Stimulated activated naive CD8-positive, alpha-beta T cell treated with anti-CD3 and anti-CD28 coated beads, Interleukin-15, amount 100 ng/mL, for 72 hours (primary cell): ENCODE data around the gene KRT80.

Experiments
- ATAC-seq: fragments of 150-1000 bp; cut with Tn5 transposase; 2 replicates; pipeline ENCODE4 v1.10.0; 2021; ENCODE audit warnings: mild to moderate bottlenecking, moderate library complexity
- DNase-seq, 2 donors: peaks; one replicate each; pipeline ENCODE4 v3.0.0; 2021 to 2022
- H3K27ac Mint-ChIP-seq, 2 donors: one replicate each; pipeline ENCODE4 v1.8.0; 2022; ENCODE audit warnings: mild to moderate bottlenecking in 2 of 2, mixed read lengths in 2 of 2, moderate library complexity in 2 of 2
- H3K27me3 Mint-ChIP-seq: one replicate; pipeline ENCODE4 v1.8.0; 2022; ENCODE audit warnings: mixed read lengths
- H3K4me1 Mint-ChIP-seq: one replicate; pipeline ENCODE4 v1.8.0; 2022; ENCODE audit warnings: mild to moderate bottlenecking, mixed read lengths
- H3K4me3 Mint-ChIP-seq, 2 donors: one replicate each; pipeline ENCODE4 v1.8.0; 2022; ENCODE audit warnings: mild to moderate bottlenecking in 2 of 2, mixed read lengths in 2 of 2, moderate library complexity in 1 of 2
- H3K9me3 Mint-ChIP-seq, 2 donors: one replicate each; pipeline ENCODE4 v1.8.0; 2022; ENCODE audit warnings: mixed read lengths in 2 of 2

Gene KRT80

GRCh38 chr12:52139579-52140062 lies 52.2 kb downstream of the KRT80 start:
- Mint-ChIP-seq H3K4me3 (no peak overlapping the region), H3K27ac (no peak overlapping the region), H3K9me3 (no peaks in the 10 kb centered on the region), H3K27me3 (peaks cover 10% of the 10 kb centered on the region), H3K4me1 (no peaks in the 10 kb centered on the region)
- ATAC-seq (peak; percentile 81), DNase-seq (peak in 1 of 2 donors; percentile 31)

- no peak for ATAC-seq
- H3K9me3 Mint-ChIP-seq: no peaks in the 10 kb centered on the region
- H3K27me3 Mint-ChIP-seq: peaks cover 10% of the 10 kb centered on the region
- H3K27ac Mint-ChIP-seq: no peak overlapping the region
- H3K4me3 Mint-ChIP-seq: no peak overlapping the region
- H3K4me1 Mint-ChIP-seq: no peaks in the 10 kb centered on the region
- no peak for DNase-seq
Measured at GRCh38 chr12:52139147-52139546, 52.7 kb downstream of the KRT80 start.

- no peaks in the 10 kb centered on the region for H3K9me3 Mint-ChIP-seq
- no peak overlapping the region for H3K4me3 Mint-ChIP-seq
- ATAC-seq (no peak), DNase-seq (no peak)
- H3K27me3 Mint-ChIP-seq: peaks cover 10% of the 10 kb centered on the region
- H3K27ac Mint-ChIP-seq: no peak overlapping the region
- no peaks in the 10 kb centered on the region for H3K4me1 Mint-ChIP-seq
Measured at GRCh38 chr12:52137746-52138145, 54.1 kb downstream of the KRT80 start.

GRCh38 chr12:52132754-52133161 lies 59.1 kb downstream of the KRT80 start:
- Mint-ChIP-seq H3K27ac (no peak overlapping the region), H3K4me1 (no peaks in the 10 kb centered on the region), H3K27me3 (peaks cover 18% of the 10 kb centered on the region), H3K9me3 (no peaks in the 10 kb centered on the region), H3K4me3 (no peak overlapping the region)
- ATAC-seq: no peak
- no peak for DNase-seq

GRCh38 chr12:52130711-52131110 lies 61.1 kb downstream of the KRT80 start:
- no peaks in the 10 kb centered on the region for H3K4me1 Mint-ChIP-seq
- no peak for ATAC-seq
- no peak overlapping the region for H3K4me3 Mint-ChIP-seq
- no peaks in the 10 kb centered on the region for H3K9me3 Mint-ChIP-seq
- no peak overlapping the region for H3K27ac Mint-ChIP-seq
- DNase-seq: no peak
- peaks cover 38% of the 10 kb centered on the region for H3K27me3 Mint-ChIP-seq

- Mint-ChIP-seq H3K4me1 (no peaks in the 10 kb centered on the region), H3K4me3 (no peak overlapping the region), H3K27me3 (peaks cover 52% of the 10 kb centered on the region), H3K9me3 (no peaks in the 10 kb centered on the region), H3K27ac (no peak overlapping the region)
- ATAC-seq: no peak
- DNase-seq: no peak
Measured at GRCh38 chr12:52127683-52128450, 63.9 kb downstream of the KRT80 start.

GRCh38 chr12:52126605-52127578 lies 64.9 kb downstream of the KRT80 start:
- DNase-seq (no peak), ATAC-seq (no peak)
- Mint-ChIP-seq H3K4me3 (no peak overlapping the region), H3K9me3 (no peaks in the 10 kb centered on the region), H3K27me3 (peaks cover 56% of the 10 kb centered on the region), H3K27ac (no peak overlapping the region), H3K4me1 (peaks cover 5% of the 10 kb centered on the region)

GRCh38 chr12:52126050-52126604 lies 65.7 kb downstream of the KRT80 start:
- Mint-ChIP-seq H3K4me3 (no peak overlapping the region), H3K4me1 (peaks cover 10% of the 10 kb centered on the region), H3K27me3 (peaks cover 56% of the 10 kb centered on the region), H3K27ac (no peak overlapping the region), H3K9me3 (no peaks in the 10 kb centered on the region)
- no peak for ATAC-seq
- DNase-seq: no peak

GRCh38 chr12:52125476-52125900 lies 66.3 kb downstream of the KRT80 start:
- no peak for ATAC-seq
- no peaks in the 10 kb centered on the region for H3K9me3 Mint-ChIP-seq
- no peak overlapping the region for H3K27ac Mint-ChIP-seq
- H3K4me3 Mint-ChIP-seq: no peak overlapping the region
- DNase-seq: no peak
- peaks cover 62% of the 10 kb centered on the region for H3K27me3 Mint-ChIP-seq
- peaks cover 10% of the 10 kb centered on the region for H3K4me1 Mint-ChIP-seq

- no peak overlapping the region for H3K27ac Mint-ChIP-seq
- no peak for DNase-seq
- H3K9me3 Mint-ChIP-seq: no peaks in the 10 kb centered on the region
- H3K27me3 Mint-ChIP-seq: peaks cover 75% of the 10 kb centered on the region
- ATAC-seq: no peak
- peaks cover 29% of the 10 kb centered on the region for H3K4me1 Mint-ChIP-seq
- H3K4me3 Mint-ChIP-seq: no peak overlapping the region
Measured at GRCh38 chr12:52123487-52124186, 68.2 kb downstream of the KRT80 start.

GRCh38 chr12:52122904-52123303 lies 68.9 kb downstream of the KRT80 start:
- H3K27ac Mint-ChIP-seq: no peak overlapping the region
- no peak for ATAC-seq
- peaks cover 71% of the 10 kb centered on the region for H3K27me3 Mint-ChIP-seq
- no peak for DNase-seq
- no peak overlapping the region for H3K4me3 Mint-ChIP-seq
- H3K9me3 Mint-ChIP-seq: no peaks in the 10 kb centered on the region
- peaks cover 36% of the 10 kb centered on the region for H3K4me1 Mint-ChIP-seq

GRCh38 chr12:52122540-52122871 lies 69.3 kb downstream of the KRT80 start:
- no peak for DNase-seq
- H3K27ac Mint-ChIP-seq: no peak overlapping the region
- peaks cover 67% of the 10 kb centered on the region for H3K27me3 Mint-ChIP-seq
- peaks cover 40% of the 10 kb centered on the region for H3K4me1 Mint-ChIP-seq
- no peaks in the 10 kb centered on the region for H3K9me3 Mint-ChIP-seq
- no peak overlapping the region for H3K4me3 Mint-ChIP-seq
- ATAC-seq: no peak

GRCh38 chr12:52121824-52122539 lies 69.8 kb downstream of the KRT80 start:
- Mint-ChIP-seq H3K27ac (no peak overlapping the region), H3K27me3 (peaks cover 62% of the 10 kb centered on the region), H3K9me3 (no peaks in the 10 kb centered on the region), H3K4me1 (peaks cover 43% of the 10 kb centered on the region), H3K4me3 (no peak overlapping the region)
- ATAC-seq (no peak), DNase-seq (peak; percentile 60)

GRCh38 chr12:52120951-52121823 lies 70.6 kb downstream of the KRT80 start:
- no peak overlapping the region for H3K27ac Mint-ChIP-seq

More at GRCh38 chr12:52120951-52121823, 70.6 kb downstream of the KRT80 start:
- no peak for ATAC-seq
- Mint-ChIP-seq H3K4me3 (no peak overlapping the region), H3K9me3 (no peaks in the 10 kb centered on the region), H3K27me3 (peaks cover 54% of the 10 kb centered on the region), H3K4me1 (peaks cover 51% of the 10 kb centered on the region)
- no peak for DNase-seq
